ENCODE results near the gene INAVA.
"Not testable (repeated sequence)": the region's sequence is repeated elsewhere in the genome, so short reads cannot be mapped to it uniquely, and the experiment has no call there.

The INAVA gene

DNA sequence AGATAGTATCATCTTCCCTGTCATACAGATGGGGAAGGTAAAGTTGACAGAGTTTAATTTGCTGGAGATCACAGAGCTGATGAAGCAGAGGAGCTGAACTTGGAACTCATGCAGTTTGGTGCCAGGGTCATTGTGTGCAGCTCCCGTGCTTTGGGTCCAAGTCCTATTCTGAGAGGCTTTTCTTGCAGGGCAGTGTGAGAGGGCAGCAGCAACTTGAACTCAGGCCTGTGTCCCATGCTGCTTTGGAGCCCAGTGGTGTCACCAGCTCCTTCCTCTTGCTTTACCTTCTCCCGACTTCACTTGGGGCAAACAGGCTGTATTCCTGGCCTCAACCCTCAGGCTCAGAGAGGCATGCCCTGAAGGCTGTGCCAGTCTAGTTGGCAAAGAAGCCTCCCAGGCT, 24.7 kb downstream of the INAVA start:
- DNase-seq (ENCODE audit: low read depth in 3 of 3) = no peak

DNA sequence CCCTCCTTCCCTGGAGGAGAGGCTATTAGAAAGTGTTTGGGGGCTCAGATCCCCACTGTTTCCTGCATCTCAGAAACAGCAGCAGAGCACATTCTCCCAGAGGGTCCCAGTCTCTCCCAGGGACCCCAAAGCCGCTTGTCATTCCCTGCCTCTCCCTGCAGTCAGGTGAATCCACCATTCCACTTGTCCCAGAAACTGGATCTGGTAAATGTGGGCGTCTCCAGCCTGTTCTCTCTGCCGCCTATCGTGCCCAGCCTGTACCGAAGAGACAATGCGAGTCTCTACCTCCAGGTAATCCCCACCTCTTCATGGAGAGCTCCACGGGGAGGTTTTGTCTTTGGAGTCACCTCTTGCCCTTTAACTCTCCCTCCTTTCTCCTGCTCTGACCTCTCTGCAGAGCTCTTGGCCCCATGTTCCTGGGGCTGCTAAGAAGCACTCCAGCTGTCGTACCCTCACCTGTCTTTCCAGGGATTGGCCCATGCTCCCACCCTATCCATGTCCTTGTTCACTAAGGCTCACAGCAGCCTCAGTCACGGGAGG, 26.9 kb downstream of the INAVA start:
- no peak for DNase-seq (ENCODE audit: low read depth in 3 of 3)

DNA sequence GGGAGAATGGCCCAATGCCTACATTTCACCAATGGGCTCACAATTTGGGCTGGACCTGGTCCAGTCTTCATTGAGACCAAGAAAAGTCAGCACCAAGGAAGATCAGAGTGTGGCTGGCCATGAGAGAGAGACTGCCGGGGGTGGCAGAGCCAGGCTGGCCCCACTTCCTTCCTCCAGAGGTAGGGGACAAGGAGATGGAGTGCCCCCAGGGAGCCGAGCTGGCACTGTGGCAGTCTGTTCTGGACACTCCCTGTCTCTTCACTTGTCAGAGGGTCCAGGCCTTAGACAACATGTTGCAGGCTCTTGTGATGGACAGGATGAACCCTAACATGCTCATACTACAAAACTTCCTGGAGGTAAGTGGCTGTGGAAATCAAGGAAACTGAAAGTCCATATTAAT, 27.7 kb downstream of the INAVA start:
- no peak for DNase-seq (ENCODE audit: low read depth in 3 of 3)

DNA sequence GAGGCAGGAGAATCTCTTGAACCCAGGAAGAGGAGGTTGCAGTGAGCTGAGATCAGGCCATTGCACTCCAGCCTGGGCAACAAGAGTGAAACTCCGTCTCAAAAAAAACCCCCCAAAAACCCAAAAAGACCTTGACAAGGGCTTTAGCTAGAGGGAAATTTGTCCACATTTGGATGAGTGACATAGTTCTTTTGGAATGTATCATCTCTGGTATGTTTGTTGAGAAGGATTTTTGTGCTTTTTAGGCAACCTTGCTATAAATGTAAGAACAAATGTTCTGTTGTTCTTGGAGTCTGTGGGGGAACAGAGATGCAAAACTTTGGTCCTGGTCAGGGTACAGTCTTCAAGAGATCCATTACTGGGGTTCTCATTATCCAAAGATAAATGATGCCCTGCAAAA, 28.9 kb downstream of the INAVA start:
- DNase-seq (ENCODE audit: low read depth in 3 of 3) = no peak

DNA sequence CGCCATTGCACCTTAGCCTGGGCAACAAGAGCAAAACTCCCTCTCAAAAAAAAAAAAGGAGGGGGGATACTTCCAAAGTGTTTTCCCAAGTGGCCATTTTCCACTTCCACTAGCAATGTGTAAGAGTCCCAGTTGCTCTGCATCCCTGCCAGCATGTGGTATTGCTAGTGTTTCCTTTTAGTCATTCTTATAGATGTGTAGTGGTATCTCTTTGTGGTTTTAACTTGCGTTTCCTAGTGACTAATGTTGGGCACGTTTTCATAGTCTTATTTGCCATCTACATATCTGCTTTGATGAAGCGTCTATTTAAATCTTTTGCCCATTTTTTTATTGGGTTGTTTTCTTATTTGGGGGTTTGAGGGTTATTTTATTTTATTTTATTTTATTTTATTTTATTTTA, 31.1 kb downstream of the INAVA start:
- no peak for DNase-seq (ENCODE audit: low read depth in 3 of 3)

DNA sequence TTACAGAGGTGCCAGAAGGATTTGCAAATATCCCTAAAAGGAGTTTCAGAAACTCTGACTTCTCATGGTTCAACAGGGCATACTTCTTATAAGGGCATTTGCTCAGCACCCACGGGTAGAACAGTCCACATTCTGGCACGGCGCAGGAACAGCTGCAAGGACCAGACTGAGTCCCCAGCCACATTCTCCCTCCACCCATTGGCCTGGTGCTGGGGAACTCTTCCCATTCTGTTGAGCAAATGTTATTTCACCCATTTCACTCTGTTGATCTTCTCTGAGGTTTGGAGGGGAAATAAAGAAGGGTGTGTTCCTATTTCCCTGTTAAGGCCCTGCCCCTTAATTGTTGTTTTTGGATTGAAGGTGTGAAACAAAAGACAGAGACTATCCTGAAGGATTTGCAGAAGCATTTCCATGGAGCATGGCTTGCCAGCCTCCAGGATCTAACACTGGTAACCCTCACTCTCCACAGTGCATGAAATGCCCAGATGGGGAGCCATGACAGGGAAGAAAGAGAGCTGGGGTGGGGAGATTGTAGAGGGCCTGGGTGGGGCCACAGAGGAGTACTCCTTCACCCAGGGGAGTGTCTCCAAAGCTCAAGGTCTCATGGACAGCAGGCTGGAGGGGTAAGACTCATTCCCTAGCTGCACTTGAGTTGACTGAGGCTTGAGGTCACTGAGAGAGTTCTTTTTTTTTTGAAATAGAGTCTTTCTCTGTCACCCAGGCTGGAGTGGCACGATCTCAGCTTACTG, 35.0 kb downstream of the INAVA start:
- no peak for DNase-seq (ENCODE audit: low read depth in 3 of 3)

DNA sequence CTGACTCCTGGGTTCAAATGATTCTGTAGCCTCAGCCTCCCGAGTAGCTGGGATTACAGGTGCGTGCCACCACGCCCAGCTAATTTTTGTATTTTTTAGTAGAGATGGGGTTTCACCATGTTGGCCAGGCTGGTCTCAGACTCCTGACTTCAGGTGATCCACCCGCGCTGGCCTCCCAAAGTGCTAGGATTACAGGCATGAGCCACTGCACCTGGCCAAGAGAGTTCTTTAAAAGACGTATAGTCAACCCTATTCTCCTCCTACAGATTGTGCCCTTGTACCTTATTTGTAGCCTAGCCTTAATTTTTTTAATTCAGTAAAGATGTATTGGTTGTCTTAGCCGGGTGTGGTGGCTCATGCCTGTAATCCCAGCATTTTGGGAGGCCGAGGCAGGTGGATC, 35.6 kb downstream of the INAVA start:
- DNase-seq (ENCODE audit: low read depth in 3 of 3) = not testable (repeated sequence)

DNA sequence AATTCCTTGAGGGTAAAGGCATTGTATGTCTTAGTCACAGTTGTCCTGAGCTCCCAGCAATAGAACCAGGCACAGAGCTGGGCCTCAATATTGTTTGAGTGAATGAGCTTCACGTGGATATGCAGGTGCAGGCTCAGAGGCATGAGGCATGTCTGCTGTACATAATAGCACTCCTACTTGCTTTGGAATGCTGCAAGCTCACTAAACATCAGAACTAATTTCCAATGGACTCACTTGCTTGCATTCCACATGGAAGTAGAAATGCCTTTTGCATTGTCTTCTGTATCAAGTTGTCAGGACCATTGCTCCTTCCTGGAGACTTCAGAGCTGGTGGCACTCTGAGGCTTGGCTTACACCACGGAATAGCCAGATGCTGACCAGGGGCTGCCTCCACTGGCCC, 37.1 kb downstream of the INAVA start:
- DNase-seq (ENCODE audit: low read depth in 3 of 3) = no peak

DNA sequence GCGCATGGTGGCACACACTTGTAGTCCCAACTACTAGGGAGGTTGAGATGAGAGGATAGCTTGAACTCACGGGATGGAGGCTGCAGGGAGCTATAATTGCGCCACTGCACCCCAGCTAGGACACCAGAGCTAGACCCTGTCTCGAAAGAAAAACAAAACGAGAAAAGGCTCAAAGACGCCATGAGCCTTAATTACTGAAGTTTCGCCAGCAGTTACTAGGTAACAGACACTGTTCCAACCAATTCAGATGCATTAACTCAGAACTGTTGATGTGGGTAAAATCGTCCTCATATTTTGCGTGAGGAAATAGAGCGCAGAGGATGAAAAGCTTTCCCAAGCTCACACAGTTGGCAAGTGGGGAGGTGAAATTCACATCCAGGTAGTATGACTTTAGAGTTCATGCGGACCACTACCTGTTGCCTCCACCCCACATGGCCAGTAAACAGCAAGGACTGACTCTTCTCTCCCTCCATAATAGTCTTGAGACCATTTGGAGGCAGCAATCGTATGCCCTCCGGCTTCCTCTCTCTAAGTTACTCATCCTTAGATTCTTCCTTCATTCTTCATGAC, 40.1 kb downstream of the INAVA start:
- DNase-seq (ENCODE audit: low read depth in 3 of 3) = no peak

DNA sequence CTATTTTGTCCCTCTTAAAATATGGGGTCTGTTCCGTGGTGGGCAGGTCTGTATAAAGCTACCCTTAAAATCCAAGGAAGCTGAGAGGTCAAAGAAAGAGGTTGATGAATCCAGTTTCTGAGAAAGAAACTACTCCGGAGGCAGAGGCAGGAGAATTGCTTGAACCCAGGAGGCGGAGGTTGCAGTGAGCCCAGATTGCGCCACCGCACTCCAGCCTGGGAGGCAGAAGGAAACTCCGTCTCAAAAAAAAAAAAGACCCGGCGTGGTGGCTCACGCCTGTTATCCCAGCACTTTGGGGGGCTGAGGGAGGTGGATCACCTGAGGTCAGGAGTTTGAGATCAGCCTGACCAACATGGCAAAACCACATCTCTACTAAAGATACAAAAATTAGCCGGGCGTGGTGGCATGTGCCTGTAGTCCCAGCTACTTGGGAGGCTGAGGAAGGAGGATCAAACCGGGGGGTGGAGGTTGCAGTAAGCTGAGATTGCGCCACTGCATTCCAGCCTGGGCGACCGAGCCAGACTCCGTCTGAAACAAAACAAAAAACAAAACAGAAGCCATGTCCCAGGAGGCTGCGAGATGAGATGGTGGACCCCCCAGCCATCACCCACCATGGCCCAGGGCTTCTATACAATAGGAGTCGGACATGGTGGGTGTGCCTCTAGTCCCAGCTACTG, 40.7 kb downstream of the INAVA start:
- not testable (repeated sequence) for DNase-seq (ENCODE audit: low read depth in 3 of 3)

DNA sequence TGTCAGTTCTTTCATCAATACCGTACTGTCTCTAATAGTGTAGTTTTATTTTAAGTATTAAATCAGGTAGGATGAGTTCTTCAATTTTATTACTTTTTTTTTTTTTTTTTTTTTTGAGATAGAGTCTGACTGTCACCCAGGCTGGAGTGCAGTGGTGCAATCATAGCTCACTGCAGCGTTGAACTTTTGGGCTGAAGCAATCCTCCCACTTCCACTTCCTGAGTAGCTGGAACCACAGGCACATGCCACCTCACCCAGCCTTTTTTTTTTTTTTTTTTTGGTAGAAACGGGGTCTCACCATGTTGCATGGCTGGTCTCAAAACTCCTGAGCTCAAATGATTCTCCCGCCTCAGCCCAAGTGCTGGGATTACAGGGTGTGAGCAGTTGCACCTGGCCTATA, 44.3 kb downstream of the INAVA start:
- DNase-seq (ENCODE audit: low read depth in 3 of 3) = no peak

DNA sequence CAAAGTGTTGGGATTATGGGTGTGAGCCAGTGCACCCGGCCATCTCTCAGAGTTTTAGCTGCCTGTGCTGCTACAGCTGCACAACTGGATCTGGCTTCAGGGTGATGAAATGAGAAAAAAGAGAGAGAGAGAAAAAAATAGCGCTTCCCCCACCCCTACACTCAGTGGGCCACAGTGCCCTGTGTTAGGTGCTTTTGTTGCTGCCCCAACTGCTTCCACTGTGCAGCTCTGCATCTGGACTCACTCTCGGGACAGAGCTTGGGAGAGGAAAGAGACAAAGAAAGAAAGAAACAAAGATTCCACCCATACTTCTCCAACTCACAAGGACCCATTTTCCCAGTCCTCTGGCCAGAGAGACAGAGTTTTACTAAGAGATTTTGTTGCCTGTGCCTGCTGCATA, 50.4 kb downstream of the INAVA start:
- DNase-seq (ENCODE audit: low read depth in 3 of 3) = no peak

DNA sequence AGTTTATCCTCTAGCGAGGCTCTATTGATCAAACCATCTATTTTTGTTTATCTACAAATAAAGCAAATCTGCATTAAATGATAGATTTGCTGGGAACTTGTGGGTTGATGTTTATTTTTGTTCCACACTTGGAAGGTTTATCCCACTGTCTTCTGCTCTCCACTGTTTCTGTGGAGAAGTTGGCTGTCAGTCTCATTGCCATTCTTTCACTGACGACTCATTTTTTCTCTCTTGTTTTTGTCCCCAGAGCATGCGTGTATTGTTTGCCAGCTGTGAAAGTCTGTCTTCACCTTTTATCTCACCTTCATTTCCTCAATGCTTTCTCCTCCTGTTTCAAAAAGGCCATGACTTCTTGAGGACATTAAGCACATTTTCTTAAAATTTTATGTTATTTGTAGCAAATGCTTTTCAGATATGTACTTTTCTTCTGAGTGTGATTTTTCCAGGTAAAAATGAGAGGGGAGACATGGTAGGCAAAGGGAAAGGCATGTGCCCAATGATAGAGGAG, 52.4 kb downstream of the INAVA start:
- no peak for DNase-seq (ENCODE audit: low read depth in 3 of 3)

DNA sequence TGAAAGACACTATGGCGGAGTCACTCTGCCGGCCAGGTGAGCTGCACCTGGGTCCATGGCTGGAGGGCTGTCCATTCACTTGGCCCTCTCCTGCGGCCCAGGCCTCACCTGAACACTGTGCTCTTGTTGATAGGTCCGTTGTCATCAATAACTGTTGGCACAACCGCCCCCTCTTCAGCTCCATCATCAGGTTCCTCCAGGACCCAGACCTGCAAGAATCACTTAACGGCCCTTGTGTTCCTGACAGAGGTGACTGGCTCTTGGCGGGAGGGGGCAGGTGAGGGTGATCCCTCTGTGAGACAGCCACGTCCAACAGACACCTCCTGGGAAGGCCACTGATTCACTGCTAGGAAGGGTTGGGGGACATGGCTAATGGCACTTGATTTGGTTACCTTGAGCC, 54.9 kb downstream of the INAVA start:
- no peak for DNase-seq (ENCODE audit: low read depth in 3 of 3)

DNA sequence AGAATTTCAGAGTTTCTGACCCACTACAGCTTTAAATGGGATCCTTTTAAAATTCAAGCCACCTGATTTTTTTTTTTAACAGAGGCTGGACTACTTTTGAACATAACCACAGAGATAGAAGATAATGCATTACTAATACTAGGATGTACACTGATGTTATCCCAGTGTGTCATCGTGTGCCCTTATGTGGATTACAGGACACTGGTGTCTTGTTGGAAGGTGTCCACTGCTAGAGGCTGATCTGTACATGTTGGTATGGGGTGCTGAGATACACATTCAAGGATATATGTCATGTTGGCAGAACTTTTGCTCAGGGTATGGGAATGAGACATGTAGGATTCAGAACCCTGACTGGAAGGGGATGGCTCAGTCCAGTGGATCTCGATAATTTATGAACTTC, 56.3 kb downstream of the INAVA start:
- no peak for DNase-seq (ENCODE audit: low read depth in 3 of 3)

DNA sequence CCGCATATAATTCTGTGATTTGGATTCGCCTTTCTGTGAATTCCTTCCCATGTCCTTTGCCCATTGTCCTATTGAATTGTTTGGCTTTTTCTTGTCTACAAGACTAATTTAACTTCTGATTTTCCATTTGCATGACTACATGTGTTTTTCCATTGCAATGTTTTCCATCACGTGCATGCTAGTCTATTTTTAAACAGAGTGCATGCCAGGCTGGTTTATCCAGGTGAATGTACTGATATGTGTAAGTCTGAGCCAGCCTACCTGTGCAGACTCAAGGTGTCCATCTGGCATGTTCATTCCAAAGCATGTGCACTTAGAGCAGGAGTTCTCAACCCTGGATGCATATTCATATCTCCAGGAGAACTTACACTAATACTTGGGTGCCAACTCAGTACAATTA, 59.7 kb downstream of the INAVA start:
- no peak for DNase-seq (ENCODE audit: low read depth in 3 of 3)

DNA sequence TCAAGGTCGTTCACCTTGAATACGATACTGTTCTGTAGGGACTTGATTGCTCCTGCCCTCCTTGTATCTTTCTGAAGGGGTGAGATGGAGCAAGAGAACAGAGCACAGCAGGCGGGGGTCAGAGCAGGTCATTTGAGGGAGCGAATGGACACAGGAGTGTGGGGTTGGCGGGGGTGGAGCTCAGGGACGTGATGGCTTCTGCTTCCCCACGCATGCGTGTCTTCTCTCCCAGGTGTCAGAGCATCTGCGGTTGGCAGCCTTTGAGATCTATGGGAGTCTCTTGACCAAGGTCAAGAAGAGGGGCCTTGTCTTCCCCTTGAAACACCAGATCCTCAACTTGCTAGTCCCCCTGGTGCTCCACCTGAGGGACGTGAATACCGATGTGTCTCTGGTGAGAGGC, 63.9 kb downstream of the INAVA start:
- no peak for DNase-seq (ENCODE audit: low read depth in 3 of 3)

DNA sequence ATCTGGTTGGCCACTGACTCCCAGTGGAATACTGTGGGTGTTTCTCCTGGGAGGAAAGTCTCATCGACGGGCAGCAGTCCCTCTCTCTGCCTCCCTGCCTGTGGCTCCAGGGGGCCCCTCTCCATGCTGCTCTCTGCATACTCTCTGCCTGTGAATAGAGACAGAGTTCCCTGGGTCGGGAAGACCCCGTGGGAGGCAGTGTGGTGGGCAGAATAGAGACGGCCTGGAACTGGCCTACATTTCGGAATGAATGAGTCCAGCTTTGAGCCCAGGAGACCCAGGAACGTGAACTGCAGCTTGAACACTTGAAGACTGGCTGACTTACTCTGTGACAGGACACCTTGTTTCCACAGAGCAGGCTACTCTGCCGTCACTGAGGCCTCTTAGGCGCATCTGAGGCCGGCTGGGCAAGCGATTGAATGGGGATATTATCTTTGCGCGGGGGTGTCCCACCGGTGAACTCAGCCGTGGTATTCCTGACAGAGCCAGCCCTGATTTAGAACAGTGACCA, 64.8 kb downstream of the INAVA start:
- DNase-seq (ENCODE audit: low read depth in 3 of 3) = no peak

DNA sequence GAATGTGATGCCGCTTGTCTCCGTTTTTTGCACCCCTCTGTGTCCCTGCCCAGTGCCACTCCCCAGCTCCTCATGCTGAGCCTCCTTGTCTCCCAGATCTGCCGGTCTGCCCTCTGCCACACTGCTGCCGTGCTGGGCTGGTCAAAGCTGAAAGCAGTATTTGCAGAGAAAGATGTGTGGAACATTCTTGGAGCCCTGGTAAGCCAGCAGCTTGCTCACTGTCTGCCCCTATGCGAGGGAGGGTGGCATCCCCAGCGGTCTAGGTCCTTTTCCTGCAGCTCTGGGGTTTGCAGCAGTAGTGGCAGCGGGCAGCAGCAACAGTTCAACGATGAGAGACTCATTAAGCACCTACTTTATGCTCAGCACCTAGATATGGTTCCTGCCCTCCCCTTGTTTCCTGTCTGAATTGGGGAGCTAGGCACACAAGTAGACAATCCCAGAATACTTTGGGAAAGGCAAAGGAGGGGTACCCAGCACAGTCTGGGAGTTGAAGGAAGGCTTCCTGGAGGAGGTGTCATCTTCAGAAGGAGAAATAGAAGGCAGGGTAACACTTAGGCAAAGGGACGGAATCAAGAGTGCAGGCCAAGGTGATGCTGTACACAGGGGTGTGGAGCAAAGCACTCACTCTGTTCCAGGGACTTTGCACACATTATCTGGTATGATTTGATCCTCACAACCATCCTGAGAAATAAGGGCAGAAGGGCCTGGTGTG, 65.7 kb downstream of the INAVA start:
- DNase-seq (ENCODE audit: low read depth in 3 of 3) = no peak

DNA sequence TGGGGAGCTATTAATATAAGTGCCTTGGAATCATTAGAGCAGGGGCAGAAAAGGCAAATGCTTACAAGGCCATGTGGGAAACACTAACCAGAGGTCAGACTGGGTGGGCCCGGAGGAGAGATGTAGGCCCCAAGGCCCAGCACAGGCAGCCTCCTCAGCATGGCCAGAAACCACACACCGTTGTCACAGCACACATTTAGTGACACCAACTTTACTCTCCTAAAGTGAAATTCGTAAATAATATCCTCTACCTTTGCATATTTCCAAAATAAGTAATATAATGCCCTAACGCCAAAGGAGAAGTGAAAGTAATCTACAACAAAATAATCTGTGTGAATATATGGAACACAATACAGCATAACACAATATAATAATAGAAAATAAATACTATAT, 66.2 kb downstream of the INAVA start:
- no peak for DNase-seq (ENCODE audit: low read depth in 3 of 3)

DNA sequence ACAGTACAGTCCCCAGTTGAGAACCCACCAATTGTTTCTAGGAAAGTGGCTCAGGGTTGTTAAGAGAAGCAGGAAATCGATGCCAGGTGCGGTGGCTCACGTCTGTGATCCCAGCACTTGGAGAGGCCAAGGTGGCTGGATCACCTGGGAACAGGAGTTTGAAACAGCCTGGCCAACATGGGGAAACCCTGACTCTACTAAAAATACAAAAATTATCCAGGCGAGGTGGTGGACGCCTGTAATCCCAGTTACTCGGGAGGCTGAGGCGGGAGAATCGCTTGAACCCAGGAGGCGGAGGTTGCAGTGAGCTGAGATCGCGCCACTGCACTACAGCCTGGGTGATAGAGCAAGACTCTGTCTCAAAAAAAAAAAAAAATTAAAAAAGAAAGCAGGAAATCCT, 67.5 kb downstream of the INAVA start:
- DNase-seq (ENCODE audit: low read depth in 3 of 3) = not testable (repeated sequence)

DNA sequence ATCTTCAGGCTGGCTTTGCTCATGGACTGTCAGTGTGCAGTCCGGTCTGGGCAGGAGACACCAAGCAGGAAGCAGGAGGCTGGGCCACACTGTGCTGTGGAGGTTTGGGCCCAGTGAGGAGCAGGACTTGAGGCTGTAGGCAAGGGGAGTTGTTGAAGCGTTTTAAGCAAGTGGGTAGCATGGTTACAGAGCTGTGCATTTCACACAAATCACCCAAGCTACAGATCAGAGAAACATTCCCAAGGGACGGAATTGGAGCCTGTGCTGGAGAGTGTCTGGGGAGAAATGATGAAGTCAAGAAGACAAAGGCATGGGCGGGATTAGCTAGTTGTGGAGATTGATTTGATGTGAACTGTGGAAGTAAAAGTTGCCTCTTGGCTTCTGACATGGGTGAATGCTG, 67.9 kb downstream of the INAVA start:
- DNase-seq (ENCODE audit: low read depth in 3 of 3) = no peak
